IMR-90 (cell line): Measurements from ENCODE around the gene SLPI.

Experiments
- CTCF ChIP-seq: conservative IDR thresholded peaks from 2 replicates; pipeline ENCODE4 v1.5.1; 2012; ENCODE audit warnings: mild to moderate bottlenecking, low read depth, low read length, improper control_type of control experiment
- MAFK ChIP-seq: IDR thresholded peaks from 2 replicates; pipeline ENCODE4 v1.6.1; 2012; ENCODE audit warnings: low read depth, low read length, improper control_type of control experiment
- POLR2A ChIP-seq: IDR thresholded peaks from 2 replicates; pipeline ENCODE4 v1.6.1; 2012; ENCODE audit warnings: mild to moderate bottlenecking, low read depth, low read length
- RAD21 ChIP-seq: IDR thresholded peaks from 2 replicates; pipeline ENCODE4 v1.6.1; 2012; ENCODE audit warnings: low read length, improper control_type of control experiment
- RCOR1 ChIP-seq: IDR thresholded peaks from 2 replicates; pipeline ENCODE4 v1.6.1; 2012; ENCODE audit warnings: mild to moderate bottlenecking, low read length, improper control_type of control experiment; ENCODE audit not compliant: insufficient replicate concordance
- RFX5 ChIP-seq: IDR thresholded peaks from 2 replicates; pipeline ENCODE4 v1.8.0; 2012; ENCODE audit warnings: low read depth, mild to moderate bottlenecking, low read length, moderate library complexity
- TF ChIP-seq, protein P1 (sequence below): fragments of 150-350 bp; IDR thresholded peaks from 2 replicates; pipeline ENCODE4 v1.6.1; 2017; ENCODE audit warnings: mild to moderate bottlenecking, antibody characterized with exemption, low read length, low read depth

GRCh38 chr20:45294003-45294368 is 39.6 kb upstream of the SLPI start:
- TF ChIP-seq POLR2A (no peak), RFX5 (no peak), CTCF (no peak), MAFK (no peak), RAD21 (no peak), RCOR1 (no peak)
- TF ChIP-seq, protein P1, sequence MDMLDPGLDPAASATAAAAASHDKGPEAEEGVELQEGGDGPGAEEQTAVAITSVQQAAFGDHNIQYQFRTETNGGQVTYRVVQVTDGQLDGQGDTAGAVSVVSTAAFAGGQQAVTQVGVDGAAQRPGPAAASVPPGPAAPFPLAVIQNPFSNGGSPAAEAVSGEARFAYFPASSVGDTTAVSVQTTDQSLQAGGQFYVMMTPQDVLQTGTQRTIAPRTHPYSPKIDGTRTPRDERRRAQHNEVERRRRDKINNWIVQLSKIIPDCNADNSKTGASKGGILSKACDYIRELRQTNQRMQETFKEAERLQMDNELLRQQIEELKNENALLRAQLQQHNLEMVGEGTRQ, result no peak
